ENCODE results near the gene SEC16A.

Gene SEC16A

DNA sequence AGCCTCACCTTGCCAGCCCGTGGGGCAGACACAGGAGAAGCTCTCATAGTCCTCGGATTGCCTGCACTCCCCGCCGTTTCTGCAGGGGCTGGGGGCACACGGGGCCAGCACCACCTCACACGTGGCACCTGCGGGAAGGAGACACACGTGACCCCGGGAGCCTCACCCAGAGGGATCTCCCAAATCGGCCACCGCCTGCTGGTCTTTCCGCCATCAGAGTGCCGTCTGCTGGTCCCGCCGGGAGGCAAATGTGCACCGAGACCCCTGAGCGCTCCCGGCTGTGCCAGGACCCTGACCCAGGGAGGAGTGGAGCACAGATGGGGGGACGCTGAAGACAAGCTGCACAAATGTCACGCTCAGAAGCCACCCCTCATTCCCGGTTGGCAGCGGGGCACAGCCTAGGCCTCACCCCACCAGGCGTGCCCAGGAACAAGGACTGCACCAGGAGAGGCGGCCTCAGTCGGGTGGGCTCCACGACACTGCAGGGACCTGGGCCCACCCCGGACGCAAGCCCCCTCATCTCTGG is 28.4 kb upstream of the SEC16A start:
- H3K4me3 Mint-ChIP-seq = no peak overlapping the region

GRCh38 chr9:136510561-136510960 is 27.7 kb upstream of the SEC16A start:
- no peak overlapping the region for H3K4me3 Mint-ChIP-seq
- no peaks in the 10 kb centered on the region for H3K4me1 Mint-ChIP-seq
- H3K27ac Mint-ChIP-seq = no peak overlapping the region
- TF ChIP-seq, protein P1, sequence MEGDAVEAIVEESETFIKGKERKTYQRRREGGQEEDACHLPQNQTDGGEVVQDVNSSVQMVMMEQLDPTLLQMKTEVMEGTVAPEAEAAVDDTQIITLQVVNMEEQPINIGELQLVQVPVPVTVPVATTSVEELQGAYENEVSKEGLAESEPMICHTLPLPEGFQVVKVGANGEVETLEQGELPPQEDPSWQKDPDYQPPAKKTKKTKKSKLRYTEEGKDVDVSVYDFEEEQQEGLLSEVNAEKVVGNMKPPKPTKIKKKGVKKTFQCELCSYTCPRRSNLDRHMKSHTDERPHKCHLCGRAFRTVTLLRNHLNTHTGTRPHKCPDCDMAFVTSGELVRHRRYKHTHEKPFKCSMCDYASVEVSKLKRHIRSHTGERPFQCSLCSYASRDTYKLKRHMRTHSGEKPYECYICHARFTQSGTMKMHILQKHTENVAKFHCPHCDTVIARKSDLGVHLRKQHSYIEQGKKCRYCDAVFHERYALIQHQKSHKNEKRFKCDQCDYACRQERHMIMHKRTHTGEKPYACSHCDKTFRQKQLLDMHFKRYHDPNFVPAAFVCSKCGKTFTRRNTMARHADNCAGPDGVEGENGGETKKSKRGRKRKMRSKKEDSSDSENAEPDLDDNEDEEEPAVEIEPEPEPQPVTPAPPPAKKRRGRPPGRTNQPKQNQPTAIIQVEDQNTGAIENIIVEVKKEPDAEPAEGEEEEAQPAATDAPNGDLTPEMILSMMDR (IDR thresholded peaks at IDR 0.05; ENCODE audit: unreplicated experiment in 3 of 3) = no peak
- H3K36me3 Mint-ChIP-seq (ENCODE audit: low read depth) = peaks cover 15% of the 10 kb centered on the region
- H3K9me3 Mint-ChIP-seq = no peaks in the 10 kb centered on the region
- H3K27me3 Mint-ChIP-seq (ENCODE audit: low read depth) = no peaks in the 10 kb centered on the region

More for the DNA sequence above, 28.4 kb upstream of the SEC16A start:
- TF ChIP-seq, protein P1 (IDR thresholded peaks at IDR 0.05; ENCODE audit: unreplicated experiment in 3 of 3) = no peak
- H3K4me1 Mint-ChIP-seq = no peaks in the 10 kb centered on the region
- no peaks in the 10 kb centered on the region for H3K27me3 Mint-ChIP-seq (ENCODE audit: low read depth)
- peaks cover 15% of the 10 kb centered on the region for H3K36me3 Mint-ChIP-seq (ENCODE audit: low read depth)
- no peaks in the 10 kb centered on the region for H3K9me3 Mint-ChIP-seq
- no peak overlapping the region for H3K27ac Mint-ChIP-seq

DNA sequence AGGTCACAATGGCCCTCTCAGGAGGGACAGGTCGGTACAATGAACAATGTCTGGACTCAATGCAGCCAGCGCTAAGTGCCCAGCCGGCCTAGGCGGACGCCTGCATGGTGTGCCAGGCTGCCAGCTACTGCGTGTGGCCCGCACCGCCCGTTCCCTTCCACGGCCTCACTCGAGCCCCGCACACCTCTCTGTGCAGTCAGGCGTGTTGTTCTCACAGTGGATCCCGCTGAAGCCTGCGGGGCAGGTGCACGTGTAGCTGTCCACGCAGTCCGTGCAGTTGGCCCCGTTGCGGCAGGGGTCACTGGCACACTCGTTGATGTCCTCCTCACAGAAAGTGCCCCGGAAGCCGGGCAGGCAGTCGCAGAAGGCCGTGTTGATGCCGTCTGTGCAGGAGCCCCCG is 26.7 kb upstream of the SEC16A start:
- Mint-ChIP-seq H3K36me3 (ENCODE audit: low read depth) (peaks cover 13% of the 10 kb centered on the region), H3K9me3 (no peaks in the 10 kb centered on the region), H3K27ac (no peak overlapping the region), H3K4me1 (no peaks in the 10 kb centered on the region), H3K27me3 (ENCODE audit: low read depth) (no peaks in the 10 kb centered on the region), H3K4me3 (no peak overlapping the region)
- TF ChIP-seq, protein P1 (IDR thresholded peaks at IDR 0.05; ENCODE audit: unreplicated experiment in 3 of 3) = no peak

DNA sequence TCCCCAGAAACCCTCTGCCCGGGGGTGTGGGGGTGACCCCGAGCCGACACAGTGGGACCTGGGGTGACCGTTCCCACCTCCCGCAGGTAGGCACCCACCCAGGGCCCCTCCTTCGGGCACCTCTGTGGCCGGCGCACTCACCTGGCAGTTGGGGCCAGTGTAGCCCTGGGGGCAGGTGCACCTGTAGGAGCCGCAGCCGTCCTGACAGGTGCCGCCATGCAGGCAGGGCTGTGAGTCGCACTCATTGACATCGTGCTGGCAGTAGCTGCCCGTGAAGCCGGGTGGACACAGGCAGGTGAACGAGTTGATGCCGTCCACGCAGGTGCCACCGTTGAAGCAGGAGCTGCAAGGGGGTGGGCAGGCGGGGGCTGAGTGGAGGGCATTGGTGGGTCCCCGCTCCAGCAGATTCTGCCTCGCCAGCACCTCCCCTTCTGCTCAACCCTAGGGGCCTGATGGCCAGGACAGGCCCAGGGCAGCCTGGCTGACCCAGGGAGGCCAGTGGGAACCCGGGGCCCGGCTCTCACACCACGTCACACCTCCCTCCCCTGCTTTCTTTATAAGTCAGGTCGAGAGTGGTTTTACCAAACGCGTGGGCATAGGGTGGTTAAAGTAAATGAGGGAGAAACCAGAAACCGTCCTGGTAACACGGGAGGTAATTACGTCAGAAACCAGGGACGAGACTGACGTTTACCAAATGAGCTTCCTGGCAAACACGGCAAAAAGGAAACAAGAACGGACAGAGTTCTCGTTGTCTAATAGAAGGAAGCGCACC is 26.1 kb upstream of the SEC16A start:
- H3K36me3 Mint-ChIP-seq (ENCODE audit: low read depth) = peaks cover 11% of the 10 kb centered on the region
- TF ChIP-seq, protein P1 (IDR thresholded peaks at IDR 0.05; ENCODE audit: unreplicated experiment in 3 of 3) = no peak
- H3K4me1 Mint-ChIP-seq = no peaks in the 10 kb centered on the region
- H3K27ac Mint-ChIP-seq = no peak overlapping the region
- no peaks in the 10 kb centered on the region for H3K27me3 Mint-ChIP-seq (ENCODE audit: low read depth)
- H3K9me3 Mint-ChIP-seq = no peaks in the 10 kb centered on the region
- no peak overlapping the region for H3K4me3 Mint-ChIP-seq

DNA sequence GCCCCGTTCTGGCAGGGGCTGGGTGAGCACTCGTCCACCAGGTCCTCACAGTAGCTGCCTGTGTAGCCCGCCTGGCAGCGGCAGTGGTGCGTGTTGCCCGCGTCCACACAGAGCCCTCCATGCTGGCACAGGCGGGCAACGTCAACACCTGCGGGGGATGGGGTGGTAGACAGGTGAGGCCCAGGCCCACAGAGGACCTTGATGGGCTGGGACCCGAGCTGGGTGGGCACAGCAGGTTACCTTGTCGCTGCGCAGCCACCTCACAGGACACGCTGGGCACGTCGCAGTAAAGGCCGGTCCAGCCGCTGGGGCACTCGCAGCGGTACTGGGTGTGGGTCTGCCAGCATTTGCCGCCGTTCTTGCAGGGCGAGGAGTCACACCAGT is 25.1 kb upstream of the SEC16A start:
- no peaks in the 10 kb centered on the region for H3K27me3 Mint-ChIP-seq (ENCODE audit: low read depth)
- TF ChIP-seq, protein P1 (IDR thresholded peaks at IDR 0.05; ENCODE audit: unreplicated experiment in 3 of 3) = no peak
- H3K9me3 Mint-ChIP-seq = no peaks in the 10 kb centered on the region
- peaks cover 12% of the 10 kb centered on the region for H3K36me3 Mint-ChIP-seq (ENCODE audit: low read depth)
- H3K4me3 Mint-ChIP-seq = no peak overlapping the region
- no peak overlapping the region for H3K27ac Mint-ChIP-seq
- H3K4me1 Mint-ChIP-seq = no peaks in the 10 kb centered on the region

All from nephron (organoid).